HEK293 (cell line): ENCODE results near the gene DCBLD2.

Experiments
- CTCF ChIA-PET: fragments of 350-600 bp; formaldehyde crosslinking; extraction: SDS; loops from one replicate; lab custom pipeline; 2021; ENCODE audit warnings: antibody characterized with exemption; lab: Yijun Ruan, JAX
- POLR2A ChIA-PET: fragments of 300-600 bp; formaldehyde crosslinking; extraction: SDS; loops from one replicate; lab custom pipeline; 2020; ENCODE audit warnings: antibody characterized with exemption, inconsistent platforms; lab: Yijun Ruan, JAX
- H3K27ac ChIP-seq: fragments of 200-500 bp; sonication (Bioruptor generic); 2 replicates; pipeline ENCODE4 v1.5.1; 2014; ENCODE audit warnings: low read depth, low read length, control low read depth, inconsistent platforms; ENCODE audit errors: extremely low read depth
- H3K36me3 ChIP-seq, 2 experiments: fragments of 200-500 bp in 1 of 2; sonication (Bioruptor generic) in 1 of 2; 1 replicate in 1 of 2; 2 replicates in 1 of 2; pipeline ENCODE4 v1.5.1; 2014 to 2017; ENCODE audit warnings: inconsistent platforms in 2 of 2, low read length in 2 of 2; ENCODE audit not compliant: control insufficient read depth in 2 of 2, insufficient read depth in 1 of 2
- H3K4me1 ChIP-seq: fragments of 200-500 bp; sonication (Bioruptor generic); 2 replicates; pipeline ENCODE4 v1.5.1; 2014; ENCODE audit warnings: mild to moderate bottlenecking, low read length, inconsistent platforms; ENCODE audit not compliant: control insufficient read depth, insufficient read depth
- H3K4me3 ChIP-seq: 2 replicates; pipeline ENCODE4 v1.5.1; 2011; ENCODE audit warnings: low read depth, mild to moderate bottlenecking, control low read depth, low read length, moderate library complexity
- H3K9me3 ChIP-seq: fragments of 200-500 bp; sonication (Bioruptor generic); 2 replicates; pipeline ENCODE4 v1.5.1; 2014; ENCODE audit warnings: low read depth, low read length, inconsistent platforms; ENCODE audit not compliant: control insufficient read depth, insufficient read depth
- EGR2 ChIP-seq: fragments of 450-650 bp; formaldehyde crosslinking; IDR thresholded peaks from 2 replicates; pipeline ENCODE4 v1.5.1; 2016; ENCODE audit warnings: low read depth, missing biosample characterization, missing genetic modification characterization
- GLI2 ChIP-seq: fragments of 450-650 bp; formaldehyde crosslinking; IDR thresholded peaks from 2 replicates; pipeline ENCODE4; 2017; ENCODE audit warnings: missing biosample characterization, missing genetic modification characterization, low read depth, borderline replicate concordance
- GLI4 ChIP-seq: fragments of 450-650 bp; formaldehyde crosslinking; IDR thresholded peaks from 2 replicates; pipeline ENCODE4 v1.5.1; 2016; ENCODE audit warnings: missing biosample characterization, missing genetic modification characterization
- KLF10 ChIP-seq: fragments of 450-650 bp; IDR thresholded peaks from 2 replicates; pipeline ENCODE4 v1.5.1; 2018; ENCODE audit warnings: missing biosample characterization, mild to moderate bottlenecking, missing genetic modification characterization
- KLF8 ChIP-seq: fragments of 450-650 bp; formaldehyde crosslinking; IDR thresholded peaks from 2 replicates; pipeline ENCODE4 v1.5.1; 2016; ENCODE audit warnings: missing biosample characterization, missing genetic modification characterization
- SETDB1 ChIP-seq: IDR thresholded peaks from one replicate; pipeline ENCODE4 v1.6.1; 2017; ENCODE audit warnings: mild to moderate bottlenecking, low read length, moderate library complexity, mixed read lengths; ENCODE audit not compliant: insufficient read length
- ZNF133 ChIP-seq: fragments of 450-650 bp; formaldehyde crosslinking; IDR thresholded peaks from 2 replicates; pipeline ENCODE4 v1.5.1; 2016; ENCODE audit warnings: missing biosample characterization, missing genetic modification characterization
- ZNF146 ChIP-seq: fragments of 450-650 bp; formaldehyde crosslinking; IDR thresholded peaks from 2 replicates; pipeline ENCODE4 v1.5.1; 2016; ENCODE audit warnings: missing biosample characterization, missing genetic modification characterization
- ZNF544 ChIP-seq: fragments of 450-650 bp; formaldehyde crosslinking; IDR thresholded peaks from 2 replicates; pipeline ENCODE4 v1.5.0; 2017; ENCODE audit warnings: missing biosample characterization, missing genetic modification characterization
- ZNF585B ChIP-seq: fragments of 450-650 bp; formaldehyde crosslinking; IDR thresholded peaks from 2 replicates; pipeline ENCODE4 v1.5.1; 2016; ENCODE audit warnings: missing biosample characterization, missing genetic modification characterization
- ZNF600 ChIP-seq: fragments of 450-650 bp; formaldehyde crosslinking; IDR thresholded peaks from 2 replicates; pipeline ENCODE4 v1.5.1; 2016; ENCODE audit warnings: missing biosample characterization, missing genetic modification characterization
- ZNF670 ChIP-seq: fragments of 450-650 bp; formaldehyde crosslinking; IDR thresholded peaks from 2 replicates; pipeline ENCODE4 v1.5.1; 2016; ENCODE audit warnings: missing biosample characterization, missing genetic modification characterization, low read depth
- ZNF776 ChIP-seq: fragments of 450-650 bp; formaldehyde crosslinking; IDR thresholded peaks from 2 replicates; pipeline ENCODE4 v1.5.0; 2017; ENCODE audit warnings: missing biosample characterization, missing genetic modification characterization, borderline replicate concordance
- ZNF837 ChIP-seq: fragments of 450-650 bp; formaldehyde crosslinking; IDR thresholded peaks from 2 replicates; pipeline ENCODE4 v1.5.1; 2016; ENCODE audit warnings: missing biosample characterization, missing genetic modification characterization
- TF ChIP-seq, protein P1 (sequence below): fragments of 450-650 bp; formaldehyde crosslinking; IDR thresholded peaks from 2 replicates; pipeline ENCODE4 v1.5.1; 2017; ENCODE audit warnings: missing biosample characterization, missing genetic modification characterization
- TF ChIP-seq, protein P2 (sequence below): fragments of 450-650 bp; formaldehyde crosslinking; conservative IDR thresholded peaks from 2 replicates; pipeline ENCODE4 v1.5.1; 2016; ENCODE audit warnings: low read depth, missing biosample characterization, missing genetic modification characterization
- TF ChIP-seq, protein P3 (sequence below): fragments of 450-650 bp; formaldehyde crosslinking; IDR thresholded peaks from 2 replicates; pipeline ENCODE4 v1.5.1; 2016; ENCODE audit warnings: missing biosample characterization, missing genetic modification characterization
- TF ChIP-seq, protein P4 (sequence below): fragments of 450-650 bp; formaldehyde crosslinking; IDR thresholded peaks from 2 replicates; pipeline ENCODE4 v1.5.1; 2016; ENCODE audit warnings: missing biosample characterization, missing genetic modification characterization

DCBLD2 gene

DNA sequence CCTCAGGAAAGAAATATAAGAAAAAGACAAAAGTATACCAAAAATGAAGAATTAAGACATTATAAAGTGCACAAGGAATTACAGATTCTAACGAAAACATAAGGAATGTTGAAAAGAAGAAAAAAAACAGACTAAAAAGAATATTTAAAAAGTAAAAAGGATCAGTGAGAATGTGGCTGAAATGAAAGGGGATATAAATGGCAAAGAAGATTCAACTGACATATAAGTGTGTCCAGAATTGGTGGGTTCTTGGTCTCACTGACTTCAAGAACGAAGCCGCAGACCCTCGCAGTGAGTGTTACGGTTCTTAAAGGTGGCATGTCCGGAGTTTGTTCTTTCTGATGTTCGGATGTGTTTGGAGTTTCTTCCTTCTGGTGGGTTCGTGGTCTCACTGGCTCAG, 44.8 kb downstream of the DCBLD2 start:
- ChIA-PET POLR2A (no interaction called here), CTCF (no interaction called here)
- H3K4me1 ChIP-seq: no peaks in the 10 kb centered on the region
- H3K9me3 ChIP-seq: no peaks in the 10 kb centered on the region
- H3K4me3 ChIP-seq: no peak overlapping the region
- no peaks in the 10 kb centered on the region for H3K36me3 ChIP-seq
- no peak overlapping the region for H3K27ac ChIP-seq
- TF ChIP-seq ZNF600 (tag by site-specific recombination) (no peak), SETDB1 (peak; percentile 13), ZNF544 (tag by site-specific recombination) (no peak), ZNF133 (peak; percentile 95), ZNF670 (tag by site-specific recombination) (no peak)
- TF ChIP-seq, protein P1, sequence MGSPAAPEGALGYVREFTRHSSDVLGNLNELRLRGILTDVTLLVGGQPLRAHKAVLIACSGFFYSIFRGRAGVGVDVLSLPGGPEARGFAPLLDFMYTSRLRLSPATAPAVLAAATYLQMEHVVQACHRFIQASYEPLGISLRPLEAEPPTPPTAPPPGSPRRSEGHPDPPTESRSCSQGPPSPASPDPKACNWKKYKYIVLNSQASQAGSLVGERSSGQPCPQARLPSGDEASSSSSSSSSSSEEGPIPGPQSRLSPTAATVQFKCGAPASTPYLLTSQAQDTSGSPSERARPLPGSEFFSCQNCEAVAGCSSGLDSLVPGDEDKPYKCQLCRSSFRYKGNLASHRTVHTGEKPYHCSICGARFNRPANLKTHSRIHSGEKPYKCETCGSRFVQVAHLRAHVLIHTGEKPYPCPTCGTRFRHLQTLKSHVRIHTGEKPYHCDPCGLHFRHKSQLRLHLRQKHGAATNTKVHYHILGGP (tag by site-specific recombination): no peak
- TF ChIP-seq, protein P2, sequence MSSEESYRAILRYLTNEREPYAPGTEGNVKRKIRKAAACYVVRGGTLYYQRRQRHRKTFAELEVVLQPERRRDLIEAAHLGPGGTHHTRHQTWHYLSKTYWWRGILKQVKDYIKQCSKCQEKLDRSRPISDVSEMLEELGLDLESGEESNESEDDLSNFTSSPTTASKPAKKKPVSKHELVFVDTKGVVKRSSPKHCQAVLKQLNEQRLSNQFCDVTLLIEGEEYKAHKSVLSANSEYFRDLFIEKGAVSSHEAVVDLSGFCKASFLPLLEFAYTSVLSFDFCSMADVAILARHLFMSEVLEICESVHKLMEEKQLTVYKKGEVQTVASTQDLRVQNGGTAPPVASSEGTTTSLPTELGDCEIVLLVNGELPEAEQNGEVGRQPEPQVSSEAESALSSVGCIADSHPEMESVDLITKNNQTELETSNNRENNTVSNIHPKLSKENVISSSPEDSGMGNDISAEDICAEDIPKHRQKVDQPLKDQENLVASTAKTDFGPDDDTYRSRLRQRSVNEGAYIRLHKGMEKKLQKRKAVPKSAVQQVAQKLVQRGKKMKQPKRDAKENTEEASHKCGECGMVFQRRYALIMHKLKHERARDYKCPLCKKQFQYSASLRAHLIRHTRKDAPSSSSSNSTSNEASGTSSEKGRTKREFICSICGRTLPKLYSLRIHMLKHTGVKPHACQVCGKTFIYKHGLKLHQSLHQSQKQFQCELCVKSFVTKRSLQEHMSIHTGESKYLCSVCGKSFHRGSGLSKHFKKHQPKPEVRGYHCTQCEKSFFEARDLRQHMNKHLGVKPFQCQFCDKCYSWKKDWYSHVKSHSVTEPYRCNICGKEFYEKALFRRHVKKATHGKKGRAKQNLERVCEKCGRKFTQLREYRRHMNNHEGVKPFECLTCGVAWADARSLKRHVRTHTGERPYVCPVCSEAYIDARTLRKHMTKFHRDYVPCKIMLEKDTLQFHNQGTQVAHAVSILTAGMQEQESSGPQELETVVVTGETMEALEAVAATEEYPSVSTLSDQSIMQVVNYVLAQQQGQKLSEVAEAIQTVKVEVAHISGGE (tag by site-specific recombination): no peak

DNA sequence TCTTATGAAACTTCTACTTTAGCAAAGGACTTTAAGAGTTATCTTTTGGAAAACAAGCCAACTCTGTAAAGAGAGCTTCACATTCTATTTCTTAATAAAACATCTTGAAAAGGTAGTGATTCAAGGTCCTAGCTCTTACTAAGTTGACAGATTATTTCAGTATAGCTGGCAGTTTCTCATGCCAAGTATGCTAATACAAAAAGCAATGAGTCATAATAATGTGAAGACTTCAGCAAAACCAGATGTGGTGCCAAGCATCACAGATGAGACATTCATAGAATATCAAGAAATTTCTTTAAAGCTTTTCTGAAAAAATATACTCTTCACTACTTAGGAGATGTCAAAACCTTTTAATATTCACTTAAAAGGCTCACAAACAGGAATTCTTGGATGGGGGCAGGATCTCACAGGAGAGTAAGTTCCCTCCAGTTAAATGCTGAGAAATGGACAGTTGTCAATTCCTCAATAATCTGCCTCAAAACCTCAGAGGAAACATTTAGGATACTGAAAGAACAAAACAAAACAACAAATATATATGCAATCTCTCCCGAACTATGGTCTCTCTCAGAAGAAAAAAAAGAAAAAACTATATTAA, 45.6 kb downstream of the DCBLD2 start:
- H3K4me1 ChIP-seq: no peaks in the 10 kb centered on the region
- POLR2A ChIA-PET: no interaction called here
- H3K4me3 ChIP-seq: no peak overlapping the region
- no peak overlapping the region for H3K27ac ChIP-seq
- no peak for TF ChIP-seq ZNF776
- no peak for TF ChIP-seq KLF8 (tag by site-specific recombination)
- no peak for TF ChIP-seq EGR2 (tag by site-specific recombination)
- TF ChIP-seq, all 188 proteins: peak for 0
- CTCF ChIA-PET: interaction anchor here (0.7 to 0.9 kb wide), 3 partner anchors 50 to 139 kb away, joined by 3 to 4 read pairs (median 3); no protein-coding TSS in a partner anchor
- H3K36me3 ChIP-seq: no peaks in the 10 kb centered on the region
- no peaks in the 10 kb centered on the region for H3K9me3 ChIP-seq

DNA sequence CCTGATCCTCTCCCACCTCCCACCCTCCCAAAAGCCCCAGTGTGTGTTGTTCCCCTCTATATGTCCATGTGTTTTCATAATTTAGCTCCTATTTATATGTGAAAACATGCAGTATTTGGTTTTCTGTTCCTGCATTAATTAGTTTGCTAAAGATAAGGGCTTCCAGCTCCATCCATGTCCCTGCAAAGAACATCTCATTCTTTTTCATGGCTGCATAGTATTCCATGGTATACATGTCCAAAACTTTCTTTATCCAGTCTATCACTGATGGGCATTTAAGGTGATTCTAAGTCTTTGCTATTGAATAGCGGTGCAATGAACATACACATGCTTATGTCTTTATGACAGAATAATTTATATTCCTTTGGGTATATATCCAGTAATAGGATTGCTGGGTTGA, 53.4 kb downstream of the DCBLD2 start:
- CTCF ChIA-PET: interaction anchor here (0.6 kb wide), 1 partner anchor 84 kb away, joined by 3 read pairs; no protein-coding TSS in a partner anchor
- Histone ChIP-seq H3K27ac (no peak overlapping the region), H3K9me3 (no peaks in the 10 kb centered on the region), H3K36me3 (peaks cover 8 to 12% of the 10 kb centered on the region in 2 experiments; a peak in 1 of 3 replicates), H3K4me3 (no peak overlapping the region), H3K4me1 (no peaks in the 10 kb centered on the region)
- POLR2A ChIA-PET: no interaction called here
- TF ChIP-seq GLI2 (no peak), ZNF146 (tag by site-specific recombination) (peak; percentile 79; the same call in 1 of the 2 replicates), ZNF837 (tag by site-specific recombination) (no peak)

DNA sequence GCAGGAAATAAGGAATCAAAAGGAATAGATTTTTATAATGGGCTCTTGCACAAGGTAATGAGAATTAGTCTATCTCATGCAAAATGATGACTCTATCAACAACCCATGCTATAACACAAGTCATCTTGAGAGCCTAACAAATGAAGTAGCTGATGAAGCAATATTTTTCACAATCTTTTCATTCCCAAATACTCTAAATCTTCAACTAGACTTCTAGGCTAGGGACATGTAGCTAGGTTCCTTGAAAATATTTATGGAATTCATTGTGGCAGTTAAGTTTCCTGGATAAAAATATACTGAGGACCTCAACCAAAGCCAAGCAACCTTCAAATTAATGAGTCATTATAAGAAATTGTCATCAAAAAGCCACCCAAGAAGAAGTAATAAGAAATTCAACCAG, 55.4 kb downstream of the DCBLD2 start:
- H3K9me3 ChIP-seq: no peaks in the 10 kb centered on the region
- POLR2A ChIA-PET: no interaction called here
- no peaks in the 10 kb centered on the region for H3K4me1 ChIP-seq
- peaks cover 8 to 12% of the 10 kb centered on the region in 2 experiments; a peak in 1 of 3 replicates for H3K36me3 ChIP-seq
- H3K27ac ChIP-seq: no peak overlapping the region
- H3K4me3 ChIP-seq: no peak overlapping the region
- CTCF ChIA-PET: interaction anchor here (0.6 to 1.5 kb wide), 3 partner anchors 148 to 244 kb away, joined by 3 to 4 read pairs (median 3); no protein-coding TSS in a partner anchor
- TF ChIP-seq, protein P3, sequence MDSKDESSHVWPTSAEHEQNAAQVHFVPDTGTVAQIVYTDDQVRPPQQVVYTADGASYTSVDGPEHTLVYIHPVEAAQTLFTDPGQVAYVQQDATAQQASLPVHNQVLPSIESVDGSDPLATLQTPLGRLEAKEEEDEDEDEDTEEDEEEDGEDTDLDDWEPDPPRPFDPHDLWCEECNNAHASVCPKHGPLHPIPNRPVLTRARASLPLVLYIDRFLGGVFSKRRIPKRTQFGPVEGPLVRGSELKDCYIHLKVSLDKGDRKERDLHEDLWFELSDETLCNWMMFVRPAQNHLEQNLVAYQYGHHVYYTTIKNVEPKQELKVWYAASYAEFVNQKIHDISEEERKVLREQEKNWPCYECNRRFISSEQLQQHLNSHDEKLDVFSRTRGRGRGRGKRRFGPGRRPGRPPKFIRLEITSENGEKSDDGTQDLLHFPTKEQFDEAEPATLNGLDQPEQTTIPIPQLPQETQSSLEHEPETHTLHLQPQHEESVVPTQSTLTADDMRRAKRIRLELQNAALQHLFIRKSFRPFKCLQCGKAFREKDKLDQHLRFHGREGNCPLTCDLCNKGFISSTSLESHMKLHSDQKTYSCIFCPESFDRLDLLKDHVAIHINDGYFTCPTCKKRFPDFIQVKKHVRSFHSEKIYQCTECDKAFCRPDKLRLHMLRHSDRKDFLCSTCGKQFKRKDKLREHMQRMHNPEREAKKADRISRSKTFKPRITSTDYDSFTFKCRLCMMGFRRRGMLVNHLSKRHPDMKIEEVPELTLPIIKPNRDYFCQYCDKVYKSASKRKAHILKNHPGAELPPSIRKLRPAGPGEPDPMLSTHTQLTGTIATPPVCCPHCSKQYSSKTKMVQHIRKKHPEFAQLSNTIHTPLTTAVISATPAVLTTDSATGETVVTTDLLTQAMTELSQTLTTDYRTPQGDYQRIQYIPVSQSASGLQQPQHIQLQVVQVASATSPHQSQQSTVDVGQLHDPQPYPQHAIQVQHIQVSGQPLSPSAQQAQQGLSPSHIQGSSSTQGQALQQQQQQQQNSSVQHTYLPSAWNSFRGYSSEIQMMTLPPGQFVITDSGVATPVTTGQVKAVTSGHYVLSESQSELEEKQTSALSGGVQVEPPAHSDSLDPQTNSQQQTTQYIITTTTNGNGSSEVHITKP (tag by site-specific recombination): no peak
- TF ChIP-seq KLF10 (tag by site-specific recombination) (no peak), GLI4 (tag by site-specific recombination) (no peak), ZNF585B (tag by site-specific recombination) (no peak)
- TF ChIP-seq, protein P4, sequence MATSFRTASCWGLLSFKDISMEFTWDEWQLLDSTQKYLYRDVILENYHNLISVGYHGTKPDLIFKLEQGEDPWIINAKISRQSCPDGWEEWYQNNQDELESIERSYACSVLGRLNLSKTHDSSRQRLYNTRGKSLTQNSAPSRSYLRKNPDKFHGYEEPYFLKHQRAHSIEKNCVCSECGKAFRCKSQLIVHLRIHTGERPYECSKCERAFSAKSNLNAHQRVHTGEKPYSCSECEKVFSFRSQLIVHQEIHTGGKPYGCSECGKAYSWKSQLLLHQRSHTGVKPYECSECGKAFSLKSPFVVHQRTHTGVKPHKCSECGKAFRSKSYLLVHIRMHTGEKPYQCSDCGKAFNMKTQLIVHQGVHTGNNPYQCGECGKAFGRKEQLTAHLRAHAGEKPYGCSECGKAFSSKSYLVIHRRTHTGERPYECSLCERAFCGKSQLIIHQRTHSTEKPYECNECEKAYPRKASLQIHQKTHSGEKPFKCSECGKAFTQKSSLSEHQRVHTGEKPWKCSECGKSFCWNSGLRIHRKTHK (tag by site-specific recombination): no peak
